GM11168 (cell line): Measurements from ENCODE around the gene SLIT1.

Source experiments
- in situ Hi-C: fragments of 300-500 bp; cut with MboI; formaldehyde crosslinking; loops from one replicate; pipeline ENCODE4 v1.12.0; 2022; ENCODE audit warnings: low sequenced_read_pairs; ENCODE audit not compliant: unreplicated experiment

The SLIT1 gene

GRCh38 chr10:97185326-97186058 is at the start of gene SLIT1:
TSS of gene SLIT1 (minus strand) at chr10:97185959. CDS start at chr10:97185674, 285 bp downstream.
- in situ Hi-C loops = no loop called here

- in situ Hi-C loops = no loop called here
These were observed 49.6 kb upstream of the SLIT1 start for GRCh38 chr10:97235353-97235752.

DNA sequence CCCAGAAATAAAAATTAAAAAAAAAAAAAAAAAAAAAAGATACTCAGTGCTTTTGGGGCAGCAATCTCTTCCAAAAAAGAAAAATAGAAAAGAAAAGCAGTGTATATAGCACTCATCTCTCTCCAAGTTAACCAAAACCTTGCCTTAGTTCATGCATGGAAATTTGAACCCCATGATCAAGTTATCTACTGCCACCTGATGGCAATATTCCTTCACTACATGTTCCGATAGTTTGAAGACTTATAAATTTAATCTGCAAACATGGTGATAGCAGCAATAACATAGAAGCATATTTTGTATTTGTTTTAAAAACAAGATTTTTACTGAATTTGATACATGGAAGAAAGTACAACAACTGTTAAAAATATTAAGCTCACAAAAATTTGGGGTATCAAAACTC is 48.6 kb upstream of the SLIT1 start:
- in situ Hi-C loops = no loop called here

- in situ Hi-C loops = no loop called here
These were observed 44.4 kb upstream of the SLIT1 start for GRCh38 chr10:97230146-97230545.

DNA sequence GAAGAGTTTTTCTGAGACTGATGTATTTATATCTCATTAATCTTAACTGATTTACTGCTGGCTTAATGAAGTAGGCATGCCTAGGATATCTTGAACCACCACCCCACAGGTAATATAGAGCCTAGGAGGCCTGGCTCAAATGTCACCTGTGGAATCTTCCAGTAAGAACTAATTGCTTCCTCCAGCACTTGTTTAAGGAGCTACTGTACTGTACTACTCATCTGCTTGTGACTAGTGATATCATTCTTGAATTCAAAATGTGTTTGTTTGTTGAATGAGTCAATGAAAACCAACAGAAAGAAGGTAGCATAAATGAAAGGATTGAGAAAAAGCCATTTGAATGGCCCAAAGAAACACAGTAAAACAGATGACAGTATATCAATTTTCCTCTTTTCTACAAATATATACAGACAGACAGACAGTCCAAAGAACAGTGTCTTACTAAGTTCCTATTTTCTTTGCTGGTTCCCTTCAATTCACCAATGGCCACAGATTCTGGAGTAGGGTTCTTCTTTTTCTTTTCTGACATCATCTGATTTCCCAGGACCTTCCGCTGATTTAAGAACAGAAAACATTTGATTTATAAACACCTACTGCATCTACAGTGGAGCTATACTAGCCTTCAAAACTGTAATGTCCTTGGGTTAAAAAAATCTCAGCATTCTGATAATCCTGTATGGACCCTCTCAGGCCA is 43.7 kb upstream of the SLIT1 start:
- in situ Hi-C loops = no loop called here

GRCh38 chr10:97228775-97229157 is 43.0 kb upstream of the SLIT1 start:
- in situ Hi-C loops = no loop called here

DNA sequence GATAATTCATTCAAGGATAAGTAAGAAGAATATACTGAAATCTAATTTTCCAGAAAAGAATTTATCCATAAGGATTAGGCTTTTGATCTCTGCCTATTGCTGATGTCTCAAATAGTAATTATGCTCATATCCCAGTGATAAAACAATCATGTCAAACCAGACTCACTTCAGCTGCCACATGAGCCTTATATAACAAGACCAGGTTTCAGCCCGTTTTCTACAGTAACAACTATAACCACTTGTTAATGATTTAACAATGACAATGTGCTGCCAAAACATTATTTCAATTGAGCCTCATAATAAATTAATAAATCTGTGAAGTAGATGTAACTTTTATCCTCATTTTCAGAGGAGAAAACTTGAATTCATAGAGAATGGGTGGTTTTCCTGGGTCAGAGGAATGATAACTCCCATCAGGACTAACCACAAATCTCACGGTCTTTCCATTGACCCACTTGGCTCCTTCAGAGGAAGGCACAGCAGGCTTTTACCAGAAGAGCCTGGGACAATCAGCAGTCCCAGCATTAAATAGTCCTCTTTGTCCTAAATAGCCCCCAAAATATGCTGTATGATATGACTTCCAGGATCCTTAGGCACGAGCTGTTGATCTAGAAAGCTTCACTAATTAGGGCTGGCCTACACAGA is 42.5 kb upstream of the SLIT1 start:
- in situ Hi-C loops = no loop called here

GRCh38 chr10:97226398-97226797 is 40.6 kb upstream of the SLIT1 start:
- in situ Hi-C loops = no loop called here

GRCh38 chr10:97224483-97225435 is 39.0 kb upstream of the SLIT1 start:
- in situ Hi-C loops = no loop called here

DNA sequence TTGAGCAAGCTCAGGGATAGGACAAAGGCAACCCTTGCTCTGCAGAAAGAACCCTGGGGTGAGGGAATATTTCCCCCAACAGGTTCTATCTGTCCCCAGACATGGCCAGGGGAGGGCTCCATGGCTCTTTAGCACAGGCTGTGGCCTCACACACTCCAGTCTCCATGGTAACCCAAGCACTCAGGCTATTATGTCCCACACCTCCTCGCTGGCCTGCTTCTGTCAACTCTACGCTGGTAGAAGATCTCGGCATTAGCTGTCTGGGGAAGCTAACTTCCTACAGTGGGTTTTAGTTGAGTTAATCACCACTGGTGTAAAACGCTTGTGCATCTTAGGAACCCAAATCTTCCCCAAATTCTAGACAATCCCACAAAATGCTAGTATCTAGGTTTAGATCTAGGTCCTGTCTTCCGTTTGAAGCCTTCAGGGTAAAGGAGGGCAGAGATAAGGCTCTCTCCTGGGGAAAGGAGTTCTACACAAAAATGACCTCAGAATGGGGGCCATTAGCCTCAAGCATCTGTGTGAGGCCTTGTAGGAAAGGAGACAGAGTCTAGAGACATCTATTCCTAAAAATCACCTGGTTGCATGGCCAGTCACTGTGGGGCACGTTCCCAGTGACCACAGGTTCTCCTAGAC is 36.7 kb upstream of the SLIT1 start:
- in situ Hi-C loops = no loop called here

GRCh38 chr10:97220355-97220754 is 34.6 kb upstream of the SLIT1 start:
- in situ Hi-C loops = no loop called here

DNA sequence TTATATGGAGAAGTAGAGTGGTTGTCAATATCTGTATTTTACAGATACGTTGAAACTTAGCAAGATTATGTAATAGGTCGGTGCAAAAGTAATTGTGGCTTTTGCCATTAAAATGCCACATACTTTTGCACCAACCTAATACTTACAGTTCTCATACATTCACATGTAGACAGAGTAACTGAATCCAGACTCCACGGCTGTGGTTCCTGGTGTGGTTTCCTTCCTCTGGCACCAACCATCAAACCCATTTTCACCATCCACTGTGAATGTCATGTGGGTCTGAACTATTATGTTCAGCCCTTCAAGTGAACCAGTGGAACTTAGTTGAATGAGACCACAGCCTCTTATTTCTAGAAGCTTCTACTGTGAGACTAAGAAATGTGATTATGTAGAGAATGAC is 31.5 kb upstream of the SLIT1 start:
- in situ Hi-C loops = no loop called here

DNA sequence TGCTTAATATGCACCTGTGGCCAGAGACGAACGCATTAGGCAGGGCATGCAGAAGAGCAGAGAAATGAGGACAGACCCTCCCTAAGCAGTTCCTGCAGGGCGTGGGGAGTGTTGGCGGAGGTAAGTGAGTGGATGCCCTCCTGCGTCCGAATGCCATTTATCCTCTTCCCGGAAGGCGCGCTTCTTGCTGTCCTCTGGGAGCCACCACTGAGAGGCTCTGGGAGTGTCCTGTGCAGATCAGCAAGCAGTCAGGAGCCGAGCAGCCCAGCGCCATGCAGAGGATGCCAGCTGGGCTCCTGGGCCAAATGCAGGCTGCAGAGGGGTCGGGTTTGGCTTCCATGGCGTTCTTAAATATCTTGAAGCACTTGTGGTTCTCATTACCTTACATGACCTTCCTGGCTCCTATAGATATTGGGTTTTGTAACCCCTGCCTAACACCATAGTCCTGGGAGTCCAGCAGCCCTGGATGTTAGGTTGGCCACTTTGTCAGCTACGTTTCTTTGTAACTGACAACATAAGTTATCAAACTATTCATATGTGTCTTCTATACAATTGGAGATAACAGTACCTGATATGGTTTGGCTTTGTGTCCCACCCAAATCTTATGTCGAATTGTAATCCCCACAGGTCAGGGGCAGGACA is 30.0 kb upstream of the SLIT1 start:
- in situ Hi-C loops = no loop called here

GRCh38 chr10:97213431-97213830 is 27.7 kb upstream of the SLIT1 start:
- in situ Hi-C loops = no loop called here

DNA sequence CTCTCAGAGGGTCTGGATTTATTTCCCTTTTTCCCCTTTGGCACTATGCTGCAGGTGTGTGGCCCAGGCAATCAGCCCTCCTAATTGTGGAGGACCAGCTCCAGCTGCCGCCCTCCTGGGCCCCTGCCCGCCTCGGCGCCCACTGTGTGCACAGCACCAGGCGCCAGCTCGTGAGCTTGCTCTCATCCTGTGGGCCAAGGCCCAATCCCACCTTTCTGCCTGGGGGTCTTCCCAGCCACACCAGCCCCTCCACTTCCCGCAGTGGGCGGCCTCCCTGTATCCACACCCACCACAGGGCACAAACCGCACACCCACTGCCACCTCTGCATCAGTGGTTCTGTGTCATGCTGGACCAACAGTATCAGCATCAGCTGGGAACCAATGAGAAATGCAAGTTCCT is 25.5 kb upstream of the SLIT1 start:
- in situ Hi-C loops = no loop called here

DNA sequence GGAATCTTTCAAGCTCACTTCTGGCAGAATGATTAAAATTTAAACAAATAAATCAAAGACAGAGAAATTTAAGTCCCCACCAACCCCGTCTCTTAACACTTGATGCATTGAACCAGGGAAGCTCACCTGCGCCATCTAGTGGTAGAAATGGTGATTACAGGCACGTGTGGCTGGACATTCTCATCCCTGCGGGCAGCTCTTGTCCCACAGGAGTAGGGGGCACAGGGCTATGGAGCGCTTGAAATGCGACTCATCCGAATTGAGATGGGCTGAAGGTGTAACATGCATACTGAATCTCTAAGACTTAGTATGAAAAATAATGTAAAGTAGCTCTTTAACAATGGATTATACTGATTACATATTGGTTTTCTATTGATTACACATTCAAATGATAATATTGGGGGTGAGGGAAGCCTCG is 24.8 kb upstream of the SLIT1 start:
- in situ Hi-C loops = no loop called here

- in situ Hi-C loops = loop anchor here (5.0 kb wide), 1 partner anchor 136 kb away; no protein-coding TSS in a partner anchor
These were observed 22.1 kb upstream of the SLIT1 start for GRCh38 chr10:97207756-97208346.

GRCh38 chr10:97207131-97207530 is 21.4 kb upstream of the SLIT1 start:
- in situ Hi-C loops = loop anchor here (5.0 kb wide), 1 partner anchor 135 kb away; no protein-coding TSS in a partner anchor
